ENCODE measurements around the gene PARD3B.

- TF ChIP-seq YY1 (IDR thresholded peaks at IDR 0.05; ENCODE audit: extremely low read depth, insufficient replicate concordance, low read depth, low read length) (no peak), POLR2A (IDR thresholded peaks at IDR 0.05; ENCODE audit: borderline replicate concordance, extremely low read depth, insufficient read depth, insufficient read length) (no peak), CBX3 (IDR thresholded peaks at IDR 0.05; ENCODE audit: low read depth) (no peak), POLR2AphosphoS5 (IDR thresholded peaks at IDR 0.05; ENCODE audit: low read depth, low read length) (no peak), CTCF (IDR thresholded peaks at IDR 0.05 in 2 of 3, conservative IDR thresholded peaks at IDR 0.05 in 1 of 3; ENCODE audit: borderline replicate concordance in 1 of 3, insufficient read depth in 1 of 3, low read depth in 2 of 3, low read length in 2 of 3) (no peak), RAD21 (IDR thresholded peaks at IDR 0.05; ENCODE audit: low read depth) (no peak), EZH2 (IDR thresholded peaks at IDR 0.05) (no peak), ZBTB33 (IDR thresholded peaks at IDR 0.05; ENCODE audit: extremely low read depth, insufficient replicate concordance, low read length) (no peak), ZFX (IDR thresholded peaks at IDR 0.05) (no peak), CEBPB (IDR thresholded peaks at IDR 0.05; ENCODE audit: low read depth) (no peak), SIN3A (IDR thresholded peaks at IDR 0.05; ENCODE audit: low read depth) (no peak)
- TF ChIP-seq, protein P1, sequence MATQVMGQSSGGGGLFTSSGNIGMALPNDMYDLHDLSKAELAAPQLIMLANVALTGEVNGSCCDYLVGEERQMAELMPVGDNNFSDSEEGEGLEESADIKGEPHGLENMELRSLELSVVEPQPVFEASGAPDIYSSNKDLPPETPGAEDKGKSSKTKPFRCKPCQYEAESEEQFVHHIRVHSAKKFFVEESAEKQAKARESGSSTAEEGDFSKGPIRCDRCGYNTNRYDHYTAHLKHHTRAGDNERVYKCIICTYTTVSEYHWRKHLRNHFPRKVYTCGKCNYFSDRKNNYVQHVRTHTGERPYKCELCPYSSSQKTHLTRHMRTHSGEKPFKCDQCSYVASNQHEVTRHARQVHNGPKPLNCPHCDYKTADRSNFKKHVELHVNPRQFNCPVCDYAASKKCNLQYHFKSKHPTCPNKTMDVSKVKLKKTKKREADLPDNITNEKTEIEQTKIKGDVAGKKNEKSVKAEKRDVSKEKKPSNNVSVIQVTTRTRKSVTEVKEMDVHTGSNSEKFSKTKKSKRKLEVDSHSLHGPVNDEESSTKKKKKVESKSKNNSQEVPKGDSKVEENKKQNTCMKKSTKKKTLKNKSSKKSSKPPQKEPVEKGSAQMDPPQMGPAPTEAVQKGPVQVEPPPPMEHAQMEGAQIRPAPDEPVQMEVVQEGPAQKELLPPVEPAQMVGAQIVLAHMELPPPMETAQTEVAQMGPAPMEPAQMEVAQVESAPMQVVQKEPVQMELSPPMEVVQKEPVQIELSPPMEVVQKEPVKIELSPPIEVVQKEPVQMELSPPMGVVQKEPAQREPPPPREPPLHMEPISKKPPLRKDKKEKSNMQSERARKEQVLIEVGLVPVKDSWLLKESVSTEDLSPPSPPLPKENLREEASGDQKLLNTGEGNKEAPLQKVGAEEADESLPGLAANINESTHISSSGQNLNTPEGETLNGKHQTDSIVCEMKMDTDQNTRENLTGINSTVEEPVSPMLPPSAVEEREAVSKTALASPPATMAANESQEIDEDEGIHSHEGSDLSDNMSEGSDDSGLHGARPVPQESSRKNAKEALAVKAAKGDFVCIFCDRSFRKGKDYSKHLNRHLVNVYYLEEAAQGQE (IDR thresholded peaks at IDR 0.05; ENCODE audit: low read depth): no peak
These were observed 120.5 kb downstream of the PARD3B start for GRCh38 chr2:204665771-204666170.
